ENCODE data around the gene CLRN3.

GRCh38 chr10:127920306-127921074, 27.7 kb upstream of the CLRN3 start:
- TF ChIP-seq, protein P1, sequence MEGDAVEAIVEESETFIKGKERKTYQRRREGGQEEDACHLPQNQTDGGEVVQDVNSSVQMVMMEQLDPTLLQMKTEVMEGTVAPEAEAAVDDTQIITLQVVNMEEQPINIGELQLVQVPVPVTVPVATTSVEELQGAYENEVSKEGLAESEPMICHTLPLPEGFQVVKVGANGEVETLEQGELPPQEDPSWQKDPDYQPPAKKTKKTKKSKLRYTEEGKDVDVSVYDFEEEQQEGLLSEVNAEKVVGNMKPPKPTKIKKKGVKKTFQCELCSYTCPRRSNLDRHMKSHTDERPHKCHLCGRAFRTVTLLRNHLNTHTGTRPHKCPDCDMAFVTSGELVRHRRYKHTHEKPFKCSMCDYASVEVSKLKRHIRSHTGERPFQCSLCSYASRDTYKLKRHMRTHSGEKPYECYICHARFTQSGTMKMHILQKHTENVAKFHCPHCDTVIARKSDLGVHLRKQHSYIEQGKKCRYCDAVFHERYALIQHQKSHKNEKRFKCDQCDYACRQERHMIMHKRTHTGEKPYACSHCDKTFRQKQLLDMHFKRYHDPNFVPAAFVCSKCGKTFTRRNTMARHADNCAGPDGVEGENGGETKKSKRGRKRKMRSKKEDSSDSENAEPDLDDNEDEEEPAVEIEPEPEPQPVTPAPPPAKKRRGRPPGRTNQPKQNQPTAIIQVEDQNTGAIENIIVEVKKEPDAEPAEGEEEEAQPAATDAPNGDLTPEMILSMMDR (conservative IDR thresholded peaks at IDR 0.05): no peak
- no peak for TF ChIP-seq ZFX (IDR thresholded peaks at IDR 0.05)
